H1 (cell line): ENCODE results near the gene GSG1L. TPM values are rescaled to one million over a fixed set of nuclear protein-coding genes. Genes with fewer than 3 reads are reported as not detected.

ENCODE experiments used
- CTCF ChIA-PET: fragments of 300-600 bp; sonication (Branson Sonifier 250); formaldehyde crosslinking; loops from one replicate; lab custom pipeline; 2021; ENCODE audit not compliant: partially characterized antibody; lab: Charles Lee
- POLR2A ChIA-PET: fragments of 300-600 bp; sonication (Branson Sonifier 250); formaldehyde crosslinking; loops from one replicate; lab custom pipeline; 2021; ENCODE audit warnings: inconsistent platforms; ENCODE audit not compliant: partially characterized antibody; lab: Charles Lee
- DNase-seq, 2 experiments: peaks; one replicate each; pipeline versions ENCODE4 v3.0.0 to v3.0.0-alpha.2; 2010 to 2022; ENCODE audit warnings: low spot score in 2 of 2, low read depth in 1 of 2, mixed read lengths in 1 of 2
- FAIRE-seq: peaks from 2 replicates; lab custom pipeline; 2011; peaks lifted over from hg19 to GRCh38; lab: Jason Lieb, UNC
- H2AFZ ChIP-seq: 2 replicates; pipeline ENCODE4 v1.8.1; 2012; ENCODE audit warnings: low read length, inconsistent platforms
- H2AK5ac ChIP-seq: 2 replicates; pipeline ENCODE4 v1.6.1; 2013; ENCODE audit warnings: low read depth, low read length
- H2BK120ac ChIP-seq: replicated peaks from 2 replicates; pipeline ENCODE3; 2013; ENCODE audit warnings: low read depth, low read length, inconsistent platforms
- H2BK12ac ChIP-seq: 2 replicates; pipeline ENCODE4 v1.6.1; 2013; ENCODE audit warnings: low read depth, low read length
- H2BK15ac ChIP-seq: 2 replicates; pipeline ENCODE4 v1.6.1; 2013; ENCODE audit warnings: low read length
- H2BK20ac ChIP-seq: 2 replicates; pipeline ENCODE4 v1.6.1; 2013; ENCODE audit warnings: low read length
- H2BK5ac ChIP-seq: 2 replicates; pipeline ENCODE4 v1.6.1; 2013; ENCODE audit warnings: low read depth, low read length
- H3K14ac ChIP-seq: 2 replicates; pipeline ENCODE4 v1.6.1; 2013; ENCODE audit warnings: inconsistent platforms; ENCODE audit not compliant: insufficient read length
- H3K18ac ChIP-seq: 2 replicates; pipeline ENCODE4 v1.6.1; 2013; ENCODE audit warnings: low read length; ENCODE audit errors: extremely low read depth
- H3K23ac ChIP-seq: 2 replicates; pipeline ENCODE4 v1.6.1; 2013; ENCODE audit warnings: inconsistent platforms; ENCODE audit not compliant: insufficient read length
- H3K23me2 ChIP-seq: 2 replicates; pipeline ENCODE4 v1.6.1; 2013; ENCODE audit warnings: low read depth, low read length
- H3K27ac ChIP-seq: 2 replicates; pipeline ENCODE4 v1.6.1; 2011; ENCODE audit warnings: low read depth, low read length, inconsistent platforms
- H3K27me3 ChIP-seq, 4 experiments: replicated peaks in 1 of 4; 1 replicate in 1 of 4; 2 replicates in 3 of 4; pipeline versions ENCODE4 v1.6.1 to v1.8.1; 2011 to 2013; ENCODE audit warnings: low read length in 3 of 4, mild to moderate bottlenecking in 3 of 4, inconsistent platforms in 2 of 4, mixed read lengths in 2 of 4, moderate library complexity in 1 of 4; ENCODE audit not compliant: control insufficient read depth in 3 of 4, insufficient read depth in 3 of 4; ENCODE audit errors: extremely low read depth in 1 of 4
- H3K36me3 ChIP-seq, 4 experiments: 2 replicates each; pipeline versions ENCODE4 v1.6.1 to v1.8.1; 2011 to 2013; ENCODE audit warnings: mild to moderate bottlenecking in 4 of 4, low read length in 3 of 4, moderate library complexity in 2 of 4, control low read depth in 1 of 4, inconsistent platforms in 1 of 4; ENCODE audit not compliant: insufficient read depth in 4 of 4, control insufficient read depth in 2 of 4
- H3K4ac ChIP-seq: replicated peaks from 2 replicates; pipeline ENCODE3; 2013; ENCODE audit warnings: low read length, low read depth, mixed read lengths, inconsistent platforms; ENCODE audit not compliant: insufficient read length
- H3K4me1 ChIP-seq, 4 experiments: replicated peaks in 1 of 4; 1 replicate in 1 of 4; 2 replicates in 3 of 4; pipeline versions ENCODE4 v1.6.1 to v1.8.1; 2011 to 2013; ENCODE audit warnings: low read length in 3 of 4, inconsistent platforms in 2 of 4, mixed read lengths in 1 of 4; ENCODE audit not compliant: insufficient read depth in 4 of 4, control insufficient read depth in 3 of 4
- H3K4me2 ChIP-seq, 2 experiments: 2 replicates each; pipeline versions ENCODE4 v1.6.1 to v1.8.1; 2011 to 2013; ENCODE audit warnings: low read depth in 2 of 2, low read length in 2 of 2, control low read depth in 1 of 2, inconsistent platforms in 1 of 2, mild to moderate bottlenecking in 1 of 2; ENCODE audit not compliant: insufficient read depth in 1 of 2
- H3K4me3 ChIP-seq, 4 experiments: fragments of 200-600, 300-600 bp in 1 of 4; sonication (generic), shearing (Covaris generic), sonication (Bioruptor Twin) in 1 of 4; 2 replicates each; pipeline versions ENCODE4 v1.5.1 to v1.8.1; 2011 to 2016; ENCODE audit warnings: low read length in 4 of 4, low read depth in 3 of 4, control low read depth in 2 of 4, inconsistent platforms in 2 of 4, mild to moderate bottlenecking in 2 of 4, mixed read lengths in 1 of 4, moderate library complexity in 1 of 4; ENCODE audit not compliant: insufficient read depth in 2 of 4; ENCODE audit errors: extremely low read depth in 1 of 4
- H3K56ac ChIP-seq: replicated peaks from 2 replicates; pipeline ENCODE3; 2013; ENCODE audit warnings: low read depth, mild to moderate bottlenecking, mixed read lengths, low read length, inconsistent platforms; ENCODE audit not compliant: insufficient read length
- H3K79me1 ChIP-seq: 2 replicates; pipeline ENCODE4 v1.6.1; 2013; ENCODE audit warnings: low read depth, low read length, control low read depth
- H3K79me2 ChIP-seq, 2 experiments: 2 replicates each; pipeline versions ENCODE4 v1.6.1 to v1.8.1; 2012 to 2013; ENCODE audit warnings: low read length in 2 of 2, mild to moderate bottlenecking in 2 of 2, inconsistent platforms in 1 of 2; ENCODE audit not compliant: insufficient read depth in 2 of 2, control insufficient read depth in 1 of 2
- H3K9ac ChIP-seq, 4 experiments: replicated peaks in 1 of 4; 1 replicate in 1 of 4; 2 replicates in 3 of 4; pipeline versions ENCODE4 v1.6.1 to v1.8.1; 2011 to 2013; ENCODE audit warnings: low read depth in 3 of 4, low read length in 3 of 4, control low read depth in 2 of 4, mild to moderate bottlenecking in 2 of 4, moderate library complexity in 2 of 4, inconsistent platforms in 1 of 4; ENCODE audit errors: extremely low read depth in 1 of 4
- H3K9me3 ChIP-seq, 2 experiments: 2 replicates each; pipeline versions ENCODE4 v1.6.1 to v1.8.1; 2012 to 2013; ENCODE audit warnings: mild to moderate bottlenecking in 2 of 2, moderate library complexity in 2 of 2, control low read depth in 1 of 2, inconsistent platforms in 1 of 2, low read depth in 1 of 2, low read length in 1 of 2, mixed read lengths in 1 of 2; ENCODE audit not compliant: insufficient read depth in 2 of 2
- H4K20me1 ChIP-seq, 2 experiments: replicated peaks in 1 of 2; 2 replicates each; pipeline versions ENCODE3 to v1.8.1; 2011 to 2013; ENCODE audit warnings: inconsistent platforms in 2 of 2, low read length in 2 of 2, mild to moderate bottlenecking in 1 of 2; ENCODE audit not compliant: insufficient read depth in 2 of 2, control insufficient read depth in 1 of 2
- H4K5ac ChIP-seq: 2 replicates; pipeline ENCODE4 v1.6.1; 2013; ENCODE audit warnings: low read length, low read depth, mixed read lengths, inconsistent platforms; ENCODE audit not compliant: insufficient read length
- H4K8ac ChIP-seq: 2 replicates; pipeline ENCODE4 v1.8.0; 2013; ENCODE audit warnings: mild to moderate bottlenecking, moderate library complexity, low read length, inconsistent platforms; ENCODE audit not compliant: insufficient read depth; ENCODE audit errors: extremely low read depth
- H4K91ac ChIP-seq: replicated peaks from 2 replicates; pipeline ENCODE3; 2013; ENCODE audit warnings: low read length, mixed read lengths, inconsistent platforms; ENCODE audit not compliant: insufficient read length
- ATF3 ChIP-seq: IDR thresholded peaks from 2 replicates; pipeline ENCODE4 v1.6.1; 2011; ENCODE audit warnings: low read depth, mild to moderate bottlenecking, low read length; ENCODE audit not compliant: insufficient read depth
- BACH1 ChIP-seq: IDR thresholded peaks from 2 replicates; pipeline ENCODE4 v1.6.1; 2012; ENCODE audit warnings: low read length, improper control_type of control experiment
- BCL11A ChIP-seq, 2 experiments: IDR thresholded peaks; one replicate each; pipeline ENCODE4 v1.6.1; 2011; ENCODE audit warnings: low read depth in 2 of 2, low read length in 2 of 2, mild to moderate bottlenecking in 2 of 2
- BRCA1 ChIP-seq: IDR thresholded peaks from 2 replicates; pipeline ENCODE4 v1.6.1; 2012; ENCODE audit warnings: low read depth, low read length, improper control_type of control experiment
- CBX8 ChIP-seq: fragments of 300-800, 300-1000 bp; sonication (generic); IDR thresholded peaks from 2 replicates; pipeline ENCODE4 v1.7.1; 2016; ENCODE audit warnings: low read depth, low read length, borderline replicate concordance
- CHD2 ChIP-seq: IDR thresholded peaks from 2 replicates; pipeline ENCODE4 v1.6.1; 2012; ENCODE audit warnings: low read length, improper control_type of control experiment
- FOSL1 ChIP-seq: IDR thresholded peaks from 2 replicates; pipeline ENCODE4 v1.6.1; 2011; ENCODE audit warnings: mild to moderate bottlenecking, low read depth, low read length, moderate library complexity; ENCODE audit not compliant: insufficient read depth
- JUND ChIP-seq: IDR thresholded peaks from 2 replicates; pipeline ENCODE4 v1.6.1; 2011; ENCODE audit warnings: mild to moderate bottlenecking, improper control_type of control experiment, low read length
- NRF1 ChIP-seq: IDR thresholded peaks from 2 replicates; pipeline ENCODE4 v1.6.1; 2011; ENCODE audit warnings: mild to moderate bottlenecking, low read depth, low read length, improper control_type of control experiment
- POU5F1 ChIP-seq: IDR thresholded peaks from 2 replicates; pipeline ENCODE4 v1.6.1; 2011; ENCODE audit warnings: low read depth, mild to moderate bottlenecking, low read length, moderate library complexity
- SIX5 ChIP-seq: IDR thresholded peaks from 2 replicates; pipeline ENCODE4 v1.6.1; 2011; ENCODE audit warnings: mild to moderate bottlenecking, low read depth, low read length
- SP1 ChIP-seq: IDR thresholded peaks from 2 replicates; pipeline ENCODE4 v1.6.1; 2011; ENCODE audit warnings: low read depth, low read length
- TAF1 ChIP-seq: IDR thresholded peaks from 2 replicates; pipeline ENCODE4 v1.6.1; 2011; ENCODE audit warnings: mild to moderate bottlenecking, low read depth, low read length
- USF2 ChIP-seq: IDR thresholded peaks from 2 replicates; pipeline ENCODE4 v1.6.1; 2011; ENCODE audit warnings: low read length, improper control_type of control experiment
- WGBS, 2 experiments: shearing (Covaris generic) in 1 of 2; methylation state at CpG; one replicate each; pipeline versions ENCODE4 v1.1.6 to v1.1.7; 2013 to 2015; ENCODE audit warnings: low lambda C conversion rate in 2 of 2, mixed read lengths in 2 of 2, inconsistent platforms in 1 of 2, low coverage in 1 of 2, missing lambda C conversion rate in 1 of 2; ENCODE audit not compliant: insufficient replicate concordance in 2 of 2, insufficient coverage in 1 of 2, insufficient read length in 1 of 2; ENCODE audit errors: extremely low coverage in 1 of 2, missing lambda C conversion rate in 1 of 2; 5-methylcytosine and 5-hydroxymethylcytosine counted together
- polyA plus RNA-seq, 7 experiments: library from polyadenylated mRNA; depleted of rRNA in 3 of 7; stranded (reverse) in 5 of 7; unstranded in 2 of 7; fragments of >200 nt in 5 of 7; fragments of 200-250 nt in 2 of 7; gene quantifications; 1 replicate in 5 of 7; 2 replicates in 1 of 7; 4 replicates in 1 of 7; pipeline versions ENCODE4 v1.2.1 to v1.2.3, GENCODE V29; 2011 to 2013; ENCODE audit warnings: missing spikeins in 2 of 7, mixed read lengths in 2 of 7
- total RNA-seq: library from RNA; stranded (reverse); fragmentation: NEBNext Ultra II Directional; extraction: Animal tissue kit (Norgen Biotek cat#: 25700); gene quantifications from 2 replicates; pipeline ENCODE4 v1.2.1, GENCODE V29; 2021

The GSG1L gene
- total and polyA plus RNA-seq, 2 of the 8 experiments (the other 6 are each of a cell fraction or from before 2014, with no cell fraction given), result 0.71 to 1.1 TPM

GRCh38 chr16:28110074-28110473 lies 46.6 kb upstream of the GSG1L start:
- Histone ChIP-seq H3K18ac (no peak overlapping the region), H3K23ac (no peak overlapping the region), H3K9ac (no peak overlapping the region), H2BK12ac (no peak overlapping the region), H3K79me1 (no peaks in the 10 kb centered on the region; the same call in 1 of the 2 replicates), H2BK120ac (no peak overlapping the region), H4K20me1 (peaks cover 3 to 10% of the 10 kb centered on the region in 2 experiments), H2BK15ac (no peak overlapping the region), H2AFZ (no peak overlapping the region), H2BK5ac (no peak overlapping the region), H3K36me3 (peaks cover 14 to 73% (median 46%) of the 10 kb centered on the region in 4 experiments), H3K9me3 (no peaks in the 10 kb centered on the region), H3K4me3 (no peak overlapping the region), H3K4ac (no peak overlapping the region), H3K27me3 (no peaks in the 10 kb centered on the region), H3K14ac (no peak overlapping the region), H3K4me2 (no peak overlapping the region), H4K91ac (no peak overlapping the region), H3K23me2 (no peaks in the 10 kb centered on the region), H3K4me1 (no peaks in the 10 kb centered on the region), H3K56ac (no peak overlapping the region), H2AK5ac (no peak overlapping the region), H2BK20ac (no peak overlapping the region), H3K27ac (no peak overlapping the region), H4K5ac (no peak overlapping the region), H3K79me2 (no peaks in the 10 kb centered on the region), H4K8ac (no peak overlapping the region)
- WGBS, 2 experiments, result 92% methylated on average over 3 of the region's 3 CpGs; no CpG with 5 or more reads in 1 of the 2 experiments
- ChIA-PET CTCF (no interaction called here), POLR2A (interaction anchor here (1.4 kb wide), 1 partner anchor 11 kb away, joined by 6 read pairs; no protein-coding TSS in a partner anchor)
- FAIRE-seq (no peak), DNase-seq (no peak)
- TF ChIP-seq BCL11A (IDR thresholded peaks at IDR 0.05; ENCODE audit: low read depth in 2 of 2, low read length in 2 of 2), result no peak
- no peak for TF ChIP-seq USF2
- TF ChIP-seq TAF1, result no peak
- TF ChIP-seq POU5F1, result no peak
- no peak for TF ChIP-seq CHD2
- no peak for TF ChIP-seq SP1
- TF ChIP-seq BRCA1, result no peak
- TF ChIP-seq JUND, result no peak
- no peak for TF ChIP-seq CBX8
- no peak for TF ChIP-seq BACH1
- no peak for TF ChIP-seq SIX5
- TF ChIP-seq ATF3, result no peak
- no peak for TF ChIP-seq FOSL1
- no peak for TF ChIP-seq NRF1
